Non-pigmented ciliary epithelial cell (primary cell): Measurements from ENCODE around the gene HSPH1.
"Not testable (repeated sequence)": the region's sequence is repeated elsewhere in the genome, so short reads cannot be mapped to it uniquely, and the experiment has no call there.

Experiments
- DNase-seq: peaks from one replicate; pipeline ENCODE4 v3.0.0-alpha.2; 2010; ENCODE audit warnings: low read depth

HSPH1 gene

DNA sequence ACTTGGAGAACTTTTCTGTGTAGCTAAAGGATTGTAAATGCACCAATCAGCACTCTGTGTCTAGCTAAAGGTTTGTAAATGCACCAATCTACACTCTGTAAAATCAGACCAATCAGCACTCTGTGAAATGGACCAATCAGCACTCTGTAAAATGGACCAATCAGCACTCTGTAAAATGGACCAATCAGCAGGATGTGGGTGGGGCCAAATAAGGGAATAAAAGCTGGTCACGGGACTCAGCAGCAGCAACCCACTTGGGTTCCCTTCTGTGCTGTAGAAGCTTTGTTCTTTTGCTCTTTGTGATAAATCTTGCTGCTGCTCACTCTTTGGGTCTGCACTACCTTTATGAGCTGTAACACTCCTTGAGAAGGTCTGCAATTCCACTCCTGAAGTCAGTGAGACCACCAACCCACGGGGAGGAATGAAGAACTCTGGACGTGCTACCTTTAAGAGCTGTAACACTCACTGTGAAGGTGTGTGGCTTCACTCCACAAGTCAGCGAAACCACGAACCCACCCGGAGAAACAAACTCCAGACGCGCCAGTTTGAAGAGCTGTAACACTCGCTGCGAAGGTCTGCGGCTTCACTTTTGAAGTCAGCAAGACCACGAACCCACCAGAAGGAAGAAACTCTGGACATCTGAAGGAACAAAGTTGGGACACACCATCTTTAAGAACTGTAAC, 16.2 kb upstream of the HSPH1 start:
- DNase-seq, result not testable (repeated sequence)

DNA sequence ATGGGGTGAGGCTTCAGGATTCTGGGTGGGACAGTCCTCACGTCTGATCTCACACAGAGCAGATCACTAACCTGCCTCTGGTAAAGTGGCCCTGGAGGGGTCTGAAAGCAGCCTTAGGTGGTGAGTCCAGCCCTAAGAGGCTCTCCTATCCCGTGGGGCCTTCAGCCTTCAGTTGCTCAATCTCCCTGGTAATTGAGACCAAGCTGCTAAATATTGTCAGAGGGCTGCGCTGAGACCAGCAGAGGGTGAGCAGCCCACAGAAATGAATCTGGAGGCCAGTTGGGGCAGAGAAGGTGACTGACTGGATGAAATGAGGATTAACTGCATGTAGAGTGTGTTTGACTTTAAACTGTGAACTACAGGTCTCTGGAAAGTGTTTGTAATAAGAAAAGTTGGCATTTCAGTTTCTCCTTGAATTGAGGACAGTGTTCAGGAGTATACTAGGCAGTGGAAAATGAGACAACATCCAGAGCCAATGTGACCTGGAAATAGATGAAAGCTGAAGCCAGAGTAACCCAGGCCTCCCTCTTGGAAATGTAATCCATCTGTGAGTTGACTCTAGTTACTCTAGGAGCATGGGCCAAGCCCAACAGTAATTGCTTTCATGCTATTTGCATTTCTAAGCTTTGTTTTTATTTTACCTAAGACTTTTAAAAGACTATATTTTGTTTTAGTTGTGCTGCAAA, 14.3 kb upstream of the HSPH1 start:
- DNase-seq, result no peak

DNA sequence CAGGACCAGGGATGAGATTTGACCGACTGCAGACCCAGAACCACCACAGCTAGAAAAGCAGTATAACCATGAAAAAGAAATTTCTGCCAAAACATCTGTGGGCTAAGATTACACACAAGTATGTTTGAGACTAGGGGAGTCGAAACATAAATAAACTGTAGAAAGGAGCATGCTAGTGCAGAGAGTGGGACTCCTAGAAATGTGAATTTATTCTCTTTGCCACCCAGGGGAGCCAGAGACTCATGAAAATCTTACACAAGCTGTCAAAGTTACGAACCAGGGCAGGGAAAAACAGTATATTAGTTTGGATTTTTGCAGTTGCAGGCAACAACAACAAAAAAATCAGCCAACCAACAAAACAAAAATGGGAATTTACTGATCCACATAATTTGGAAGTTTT, 12.3 kb upstream of the HSPH1 start:
- DNase-seq, result no peak

DNA sequence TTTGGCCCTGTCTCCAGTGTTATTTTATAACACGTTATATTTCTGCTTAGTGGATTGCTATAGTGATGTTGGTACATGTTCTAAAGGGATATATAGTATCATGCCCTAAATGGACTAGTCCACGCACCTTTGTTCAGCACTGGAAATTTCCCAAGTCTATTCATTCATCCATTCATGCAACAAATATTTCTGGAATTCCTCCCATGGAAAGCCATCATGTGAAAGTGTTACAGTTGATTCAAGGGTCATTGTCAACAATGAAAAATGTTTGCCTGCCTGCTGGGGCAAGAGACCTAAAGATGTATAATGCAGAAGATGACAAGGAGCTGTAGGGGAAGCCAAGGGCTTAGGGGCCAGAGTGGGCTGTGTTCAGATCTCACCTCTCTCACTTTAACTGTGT, 10.8 kb upstream of the HSPH1 start:
- DNase-seq, result peak; percentile 89

DNA sequence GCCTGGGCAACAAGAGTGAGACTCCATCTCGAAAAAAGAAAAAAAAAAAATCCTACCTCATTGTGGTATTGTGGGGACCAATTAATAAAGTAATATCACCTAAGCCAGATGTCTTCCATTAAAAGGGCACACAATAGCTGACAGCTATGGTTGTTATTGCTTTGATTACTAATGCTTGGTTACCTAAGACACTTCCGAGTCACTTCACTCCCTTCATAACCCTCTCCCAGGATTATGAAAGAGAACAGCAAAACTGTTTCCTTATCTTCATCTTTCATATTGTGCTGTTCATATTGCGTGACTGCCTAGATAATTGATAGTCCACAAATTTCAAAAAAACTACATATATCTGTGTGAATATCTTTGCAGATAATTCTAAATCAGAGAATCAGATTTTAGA, 10.3 kb upstream of the HSPH1 start:
- peak; percentile 34 for DNase-seq

DNA sequence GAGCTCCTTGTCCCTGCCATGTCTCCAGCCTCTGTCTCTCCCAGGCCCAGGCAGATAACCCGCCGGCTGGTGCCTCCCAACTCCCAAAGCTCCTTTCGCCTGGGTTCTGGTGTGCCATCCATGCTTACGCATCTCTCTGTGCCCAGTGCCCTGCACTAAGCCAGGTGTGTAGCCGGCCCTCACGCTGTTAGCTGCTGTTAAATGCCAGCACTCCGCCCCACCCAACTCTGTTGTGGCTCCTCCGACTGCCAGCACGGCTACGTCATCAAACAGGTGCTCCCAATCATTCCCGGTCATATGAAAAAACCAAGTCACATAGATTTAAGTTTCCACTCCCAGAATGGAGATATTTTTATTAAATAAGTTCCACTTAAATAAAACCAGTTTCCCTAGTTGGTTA, 7.0 kb upstream of the HSPH1 start:
- DNase-seq, result no peak

DNA sequence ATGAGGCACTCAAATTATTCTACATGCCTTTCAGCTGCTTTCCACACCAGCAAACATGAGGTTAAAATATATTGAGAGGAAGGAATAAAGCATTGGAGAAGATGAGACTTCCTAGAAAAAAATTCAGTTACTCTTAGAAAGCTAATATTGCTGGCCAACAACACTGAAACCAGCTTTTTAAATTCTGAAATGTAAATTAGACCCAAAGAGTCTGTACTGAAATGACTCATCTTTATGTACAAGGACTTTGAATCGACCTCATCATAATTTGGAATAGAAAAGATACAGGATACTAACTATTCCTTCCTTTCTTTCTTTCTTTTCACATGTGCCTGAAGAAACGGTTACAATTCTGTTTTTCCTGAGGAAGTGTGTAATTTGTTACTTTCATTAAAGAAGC, 6.5 kb upstream of the HSPH1 start:
- no peak for DNase-seq

DNA sequence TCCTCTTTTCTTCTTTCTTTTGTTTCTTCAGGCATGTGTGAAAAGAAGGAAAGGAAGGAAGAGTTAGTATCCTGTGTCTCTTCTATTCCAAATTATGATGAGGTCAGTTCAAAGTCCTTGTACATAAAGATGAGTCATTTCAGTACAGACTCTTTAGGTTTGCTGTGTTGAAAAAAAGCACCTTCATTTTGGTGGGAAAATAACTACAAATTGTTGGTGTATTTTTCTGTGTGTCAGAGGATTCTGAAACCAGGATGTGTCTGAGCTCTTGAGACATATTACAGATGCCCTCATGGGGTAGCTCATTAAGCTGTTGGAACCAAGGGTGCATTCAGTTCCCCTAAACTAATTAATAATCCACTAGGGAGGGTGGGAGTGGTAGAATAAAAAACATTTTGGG, 5.8 kb upstream of the HSPH1 start:
- DNase-seq, result no peak

DNA sequence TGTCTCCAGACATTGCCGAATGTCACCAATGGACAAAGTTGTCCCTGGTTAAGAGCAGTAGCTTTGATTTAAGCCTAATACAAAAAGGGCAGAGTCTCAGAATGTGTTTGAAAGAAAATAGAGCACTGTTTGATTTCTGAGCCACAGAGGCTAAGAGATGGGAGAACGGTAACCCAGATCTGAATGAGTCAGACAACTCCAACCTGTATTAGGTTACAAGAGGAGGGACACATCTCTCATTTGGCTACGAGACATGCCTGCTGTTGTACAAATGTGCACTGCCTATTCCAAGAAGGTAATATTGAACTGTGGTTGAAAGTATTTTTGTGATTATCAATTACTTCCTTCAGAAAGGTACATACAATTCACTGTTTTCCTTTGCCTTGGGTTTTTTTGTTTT, 4.9 kb upstream of the HSPH1 start:
- DNase-seq, result no peak

DNA sequence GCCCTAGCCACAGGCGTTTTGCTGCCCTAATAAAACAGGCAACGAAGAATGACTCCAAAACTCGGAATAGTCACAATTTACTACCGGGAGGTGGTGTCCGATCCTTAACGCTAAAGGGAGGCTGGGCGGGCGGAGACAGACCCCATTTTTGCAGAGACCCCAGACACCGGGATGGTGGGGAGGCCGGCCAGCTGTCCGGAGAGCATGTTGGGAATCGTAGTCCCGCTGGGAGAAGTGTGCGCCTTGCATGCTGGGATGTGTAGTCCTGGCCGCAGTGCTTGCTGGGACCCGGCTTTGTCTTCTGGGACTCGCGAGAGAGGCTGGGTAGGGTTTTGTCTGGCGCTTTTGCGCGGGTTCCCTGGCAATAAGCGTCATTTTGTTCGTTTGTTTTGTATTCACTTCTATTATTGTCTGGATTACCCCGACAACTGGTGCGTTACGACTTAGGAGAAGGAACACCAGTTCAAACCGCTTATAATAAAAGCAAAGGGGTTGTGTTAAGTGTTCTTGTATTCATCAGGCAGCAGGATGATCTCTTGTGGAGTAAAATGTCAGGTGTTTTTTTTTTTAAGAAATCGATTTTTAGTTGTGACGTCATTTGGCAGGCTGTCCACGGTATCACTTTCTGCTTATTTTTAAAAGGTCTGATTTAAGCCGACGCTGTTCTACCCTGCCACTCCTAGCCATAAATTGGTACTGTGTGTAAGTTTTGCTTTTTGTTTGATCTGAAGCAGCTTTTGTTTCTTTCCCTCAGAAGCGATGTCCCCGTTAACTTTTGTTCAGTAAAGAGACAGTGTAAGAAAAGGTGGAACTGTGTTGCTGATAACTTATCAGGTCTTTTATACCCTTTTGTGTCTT, 676 bp upstream of the HSPH1 start:
- DNase-seq, result peak; percentile 96

DNA sequence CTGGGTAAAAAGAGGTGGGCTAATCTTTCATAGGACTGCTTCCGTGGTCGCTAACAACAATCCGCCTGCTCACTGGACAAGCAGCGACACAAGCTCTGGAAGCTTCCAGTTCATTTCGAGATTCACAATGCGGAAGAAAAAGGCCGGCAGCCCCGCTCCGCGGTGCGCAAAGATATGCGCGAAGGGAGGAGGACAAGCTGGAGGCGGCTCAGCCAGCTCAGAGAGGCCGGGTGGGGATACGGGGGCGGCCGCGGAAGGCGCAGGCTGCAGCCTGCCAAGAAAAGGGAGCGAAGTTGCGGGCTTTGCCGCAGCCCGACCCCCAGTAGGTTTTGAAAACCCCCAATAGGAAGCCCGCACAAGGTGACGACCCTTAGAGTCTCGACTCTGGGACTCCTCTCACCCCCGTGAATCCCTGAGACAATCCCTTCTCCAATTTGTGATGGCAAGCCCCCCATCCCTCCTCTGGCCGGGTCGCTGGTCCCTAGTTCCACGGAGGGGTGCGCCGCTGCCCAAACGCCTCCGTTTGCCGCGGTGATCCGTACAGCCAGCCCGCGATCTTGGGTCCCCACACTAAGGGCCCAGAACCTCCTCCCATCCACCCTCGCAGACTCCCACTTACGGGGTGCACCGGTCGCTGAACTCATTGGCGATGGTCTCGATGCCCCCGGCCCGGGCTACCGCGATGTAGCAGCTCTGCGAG, 697 bp downstream of the HSPH1 start:
- no peak for DNase-seq

DNA sequence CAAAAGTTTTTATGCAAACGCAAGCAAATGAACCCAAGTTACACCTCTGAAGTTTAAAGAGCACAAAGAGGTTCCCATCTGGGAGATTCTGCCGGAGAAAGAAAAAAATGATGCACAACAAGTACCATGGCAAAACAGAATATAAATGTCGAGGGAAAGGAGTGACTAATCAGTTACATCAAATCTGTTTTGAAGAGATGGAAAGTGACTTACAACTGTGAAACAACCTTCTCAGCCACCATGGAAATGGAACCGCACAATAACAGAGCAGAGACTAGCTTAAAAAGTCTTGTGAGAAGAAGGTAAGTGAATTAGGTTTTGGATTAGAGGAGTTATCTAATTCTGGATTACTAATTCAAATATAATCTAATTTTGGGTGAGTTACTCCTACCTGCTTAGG, 2.4 kb downstream of the HSPH1 start:
- no peak for DNase-seq

DNA sequence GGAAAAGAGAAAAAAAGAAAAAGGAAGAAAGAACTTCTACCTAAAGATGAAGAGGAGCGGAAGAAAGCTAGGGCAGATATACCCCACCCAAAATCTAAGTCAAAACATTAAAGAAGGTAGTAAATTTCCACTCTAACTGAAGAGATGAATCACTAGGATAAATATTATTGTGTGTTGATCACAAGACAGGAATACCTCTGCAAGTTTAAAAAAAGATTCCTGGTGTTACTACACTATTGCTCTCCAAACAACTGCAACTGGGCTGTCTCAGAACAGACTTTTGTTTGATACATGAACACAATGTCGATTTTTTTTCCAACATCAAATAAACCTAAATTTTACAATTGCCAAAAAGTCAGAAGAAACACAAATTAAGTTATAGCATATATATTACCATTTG, 6.8 kb downstream of the HSPH1 start:
- DNase-seq, result no peak

DNA sequence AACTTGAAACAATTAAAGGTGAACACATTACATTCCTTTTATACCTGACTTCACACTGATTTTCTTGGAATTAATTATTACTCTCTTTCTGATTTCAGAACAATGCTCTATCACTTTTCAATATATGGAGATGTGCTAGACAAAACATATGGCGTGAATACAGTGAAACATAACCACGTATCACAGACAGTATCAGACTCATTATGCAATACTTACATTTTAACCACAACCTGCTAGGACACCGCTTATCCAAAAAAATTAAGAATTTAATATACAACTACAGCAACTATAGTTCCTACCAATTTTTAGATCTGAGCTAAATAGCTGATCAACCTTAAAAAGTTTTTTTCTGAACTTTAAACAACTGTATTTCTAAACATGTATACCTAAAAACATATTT, 9.9 kb downstream of the HSPH1 start:
- no peak for DNase-seq

DNA sequence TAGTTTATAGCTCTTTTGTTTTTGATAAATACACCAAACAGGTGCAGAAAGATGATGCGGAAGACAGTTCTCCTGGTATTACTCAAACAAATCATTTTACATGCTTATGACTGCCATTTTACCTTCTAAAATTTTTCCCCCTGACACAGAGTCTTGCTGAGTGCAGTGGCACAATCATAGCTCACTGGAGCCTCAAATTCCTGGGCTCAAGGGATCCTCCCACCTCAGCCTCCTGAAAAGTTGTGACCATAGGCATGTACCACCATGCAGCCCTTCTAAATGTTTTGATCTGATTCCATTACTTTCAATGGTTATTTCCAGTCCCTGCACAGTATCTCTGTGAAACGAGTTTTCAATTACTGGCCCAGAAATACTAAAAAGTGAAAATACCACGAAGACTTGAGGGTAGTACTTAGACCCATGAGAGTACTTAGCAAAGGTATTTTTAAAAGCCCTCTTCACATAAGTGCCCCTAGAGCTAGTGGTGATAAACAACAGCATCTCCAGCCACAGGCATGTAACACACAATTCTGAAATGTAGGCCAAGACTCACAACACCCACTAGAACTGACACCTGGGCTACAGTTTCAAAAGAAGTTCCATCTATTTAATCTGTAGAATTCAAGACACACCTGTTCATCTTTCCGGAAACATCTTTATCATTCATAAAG, 11.3 kb downstream of the HSPH1 start:
- no peak for DNase-seq

DNA sequence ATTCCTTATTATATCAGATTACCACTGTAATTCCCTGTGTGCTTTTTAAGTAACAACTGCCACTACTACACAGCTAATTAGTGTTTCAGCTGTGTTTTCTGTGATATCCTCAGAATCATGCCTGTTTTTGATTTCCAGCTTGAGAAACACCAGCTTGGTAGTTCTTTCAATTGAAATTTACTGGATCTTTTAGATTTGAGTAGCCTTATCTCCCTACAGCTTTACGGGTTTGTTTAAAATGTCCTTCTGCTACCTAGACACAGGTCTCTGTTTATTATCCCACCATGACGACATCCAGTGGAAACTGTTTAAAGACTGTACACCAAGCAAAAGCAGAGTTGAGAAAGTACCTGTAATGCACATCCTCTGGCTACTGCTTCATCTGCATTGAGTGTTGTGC, 12.1 kb downstream of the HSPH1 start:
- DNase-seq, result no peak

DNA sequence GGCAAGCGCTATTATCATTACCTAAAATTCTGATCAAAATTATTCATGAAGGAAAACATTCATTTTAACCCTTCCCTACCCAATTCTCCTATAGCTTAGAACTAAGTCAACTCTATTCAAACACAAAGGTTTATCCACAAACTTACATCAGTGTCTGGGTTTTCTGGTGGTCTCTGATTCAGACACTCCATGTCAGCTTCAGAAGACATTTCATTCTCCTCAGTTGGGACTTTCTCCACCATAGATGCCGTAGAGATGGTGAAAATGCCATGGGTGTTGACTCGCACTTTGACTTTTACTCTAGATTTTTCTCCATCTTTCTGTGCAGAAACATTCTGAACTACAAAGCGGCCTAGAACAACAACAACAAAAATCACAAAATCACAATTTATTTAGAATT, 16.3 kb downstream of the HSPH1 start:
- DNase-seq, result no peak

DNA sequence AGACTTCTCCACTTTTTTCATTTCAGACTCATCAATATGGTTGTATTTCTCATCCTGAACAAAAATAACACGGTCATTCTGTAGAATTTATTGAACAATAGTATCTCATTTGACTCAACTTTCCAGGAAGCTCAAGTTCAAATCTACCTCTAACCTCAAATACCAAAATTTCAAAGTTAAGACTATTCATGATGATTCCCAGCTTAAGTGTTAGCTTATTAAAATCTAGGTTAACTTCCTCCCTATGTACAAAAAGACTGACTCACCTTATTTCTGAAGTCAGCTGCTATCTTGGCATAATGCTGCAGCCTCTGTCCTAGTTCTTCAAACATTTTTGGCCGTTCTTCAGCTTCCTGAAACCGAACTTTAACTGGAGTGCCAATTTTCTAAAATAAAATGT, 23.2 kb downstream of the HSPH1 start:
- DNase-seq, result no peak

DNA sequence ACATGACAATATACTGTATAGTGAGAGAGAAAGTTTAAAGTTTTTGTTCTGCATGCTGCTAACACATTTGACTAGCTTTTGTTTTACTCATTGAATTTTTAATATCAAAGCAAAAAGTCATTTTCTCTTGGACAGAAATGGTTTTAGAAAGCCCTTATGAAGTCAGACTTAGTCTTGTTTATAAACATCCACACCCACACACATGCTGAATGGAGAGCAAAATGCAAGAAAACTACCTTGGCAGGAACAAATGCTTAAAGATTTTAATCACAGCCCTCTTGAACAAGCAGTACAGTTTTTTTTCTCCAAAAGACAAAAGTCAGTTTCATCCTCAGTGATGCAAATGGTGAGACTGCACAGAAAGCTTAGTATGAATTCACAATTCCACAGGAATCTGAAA, 25.0 kb downstream of the HSPH1 start:
- peak; percentile 4 for DNase-seq

DNA sequence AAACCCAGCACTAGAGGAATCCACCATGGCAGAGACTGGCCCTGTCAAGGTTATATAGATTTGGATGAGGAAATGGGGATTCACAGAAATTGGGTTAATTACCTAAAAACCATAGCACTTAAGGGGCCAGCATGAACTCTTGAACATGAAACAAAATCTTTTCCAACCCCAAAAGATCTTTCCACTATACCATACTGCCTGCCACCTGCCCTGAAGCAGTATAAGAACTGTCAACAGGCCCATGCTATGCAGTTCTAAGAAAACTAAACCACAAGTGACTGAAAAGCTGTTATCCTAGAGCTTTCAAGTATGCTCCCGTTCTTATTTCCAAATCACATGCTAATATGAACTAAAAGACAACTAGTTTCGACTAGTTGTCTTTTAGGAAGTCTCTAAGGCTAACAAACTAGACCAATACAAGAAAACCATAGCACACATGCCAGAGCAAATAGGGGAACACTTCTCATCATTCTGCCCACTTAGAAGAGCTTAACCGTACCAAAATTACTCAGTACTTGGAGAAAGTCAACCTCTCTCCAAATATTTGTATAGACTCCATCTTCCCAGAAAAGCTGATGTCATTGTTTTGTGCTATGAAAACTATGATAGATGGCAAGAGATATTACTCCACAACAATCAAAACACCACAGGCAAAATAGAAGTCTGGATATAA, 27.5 kb downstream of the HSPH1 start:
- DNase-seq, result no peak

DNA sequence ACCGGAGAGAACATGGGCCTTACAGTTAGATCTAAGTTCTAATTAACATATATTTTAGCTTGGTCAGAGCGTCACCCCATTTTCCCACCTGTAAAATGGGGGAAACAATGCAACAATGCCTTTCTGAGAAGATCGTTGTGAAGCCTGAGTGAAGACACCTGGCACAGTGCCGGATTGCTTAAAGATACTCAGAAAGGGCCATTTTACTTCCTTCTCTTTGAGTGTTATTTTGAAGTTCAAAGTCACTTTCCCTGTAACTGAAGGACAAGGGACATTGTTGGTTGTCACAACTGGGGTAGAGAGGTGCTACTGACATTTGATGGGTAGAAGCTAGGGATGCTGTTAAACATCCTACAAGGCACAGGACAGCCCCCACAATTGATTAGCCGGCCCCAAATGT, 28.1 kb downstream of the HSPH1 start:
- DNase-seq, result no peak
